Measurements from ENCODE around the gene TTC28.

DNA sequence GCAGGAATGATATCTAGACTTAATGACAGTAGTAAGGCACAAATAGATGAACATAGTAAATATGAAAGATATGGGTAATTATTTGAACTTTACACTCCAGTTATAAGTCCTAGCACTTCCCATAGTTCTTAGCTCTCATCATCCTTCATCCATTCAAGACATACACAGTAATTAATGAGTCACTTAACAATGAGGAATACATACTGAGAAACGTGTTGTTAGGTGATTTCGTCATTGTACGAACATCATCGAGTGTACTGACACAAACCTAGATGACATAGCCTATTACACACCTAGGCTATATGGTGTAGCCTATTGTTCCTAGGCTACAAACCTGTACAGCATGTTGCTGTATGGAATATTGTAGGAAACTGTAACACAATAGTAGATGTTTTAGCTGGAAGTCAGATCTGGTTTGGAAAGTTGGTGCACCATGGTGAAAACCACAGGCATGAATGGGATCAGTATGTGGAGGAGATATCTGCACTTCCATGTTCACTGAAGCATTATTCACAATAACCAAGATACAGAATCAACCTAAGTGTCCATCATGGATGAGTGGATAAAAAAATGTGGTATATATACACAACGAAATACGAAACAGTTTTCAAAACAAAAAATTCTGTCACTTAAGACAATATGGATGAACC is 530.7 kb downstream of the TTC28 start:
- TF ChIP-seq, protein P1, sequence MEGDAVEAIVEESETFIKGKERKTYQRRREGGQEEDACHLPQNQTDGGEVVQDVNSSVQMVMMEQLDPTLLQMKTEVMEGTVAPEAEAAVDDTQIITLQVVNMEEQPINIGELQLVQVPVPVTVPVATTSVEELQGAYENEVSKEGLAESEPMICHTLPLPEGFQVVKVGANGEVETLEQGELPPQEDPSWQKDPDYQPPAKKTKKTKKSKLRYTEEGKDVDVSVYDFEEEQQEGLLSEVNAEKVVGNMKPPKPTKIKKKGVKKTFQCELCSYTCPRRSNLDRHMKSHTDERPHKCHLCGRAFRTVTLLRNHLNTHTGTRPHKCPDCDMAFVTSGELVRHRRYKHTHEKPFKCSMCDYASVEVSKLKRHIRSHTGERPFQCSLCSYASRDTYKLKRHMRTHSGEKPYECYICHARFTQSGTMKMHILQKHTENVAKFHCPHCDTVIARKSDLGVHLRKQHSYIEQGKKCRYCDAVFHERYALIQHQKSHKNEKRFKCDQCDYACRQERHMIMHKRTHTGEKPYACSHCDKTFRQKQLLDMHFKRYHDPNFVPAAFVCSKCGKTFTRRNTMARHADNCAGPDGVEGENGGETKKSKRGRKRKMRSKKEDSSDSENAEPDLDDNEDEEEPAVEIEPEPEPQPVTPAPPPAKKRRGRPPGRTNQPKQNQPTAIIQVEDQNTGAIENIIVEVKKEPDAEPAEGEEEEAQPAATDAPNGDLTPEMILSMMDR (IDR thresholded peaks at IDR 0.05; ENCODE audit: poor library complexity, severe bottlenecking) = no peak
- no peak for TF ChIP-seq POLR2AphosphoS5 (IDR thresholded peaks at IDR 0.05)
- no peak for TF ChIP-seq EP300 (conservative IDR thresholded peaks at IDR 0.05; ENCODE audit: poor library complexity, severe bottlenecking)
- TF ChIP-seq EZH2 (IDR thresholded peaks at IDR 0.05; ENCODE audit: borderline replicate concordance, insufficient read depth, low read length, poor library complexity, severe bottlenecking) = no peak
- no peak for TF ChIP-seq TAF1 (IDR thresholded peaks at IDR 0.05; ENCODE audit: low read depth)
- TF ChIP-seq MXI1 (conservative IDR thresholded peaks at IDR 0.05; ENCODE audit: poor library complexity, severe bottlenecking) = no peak
- TF ChIP-seq, protein P2, sequence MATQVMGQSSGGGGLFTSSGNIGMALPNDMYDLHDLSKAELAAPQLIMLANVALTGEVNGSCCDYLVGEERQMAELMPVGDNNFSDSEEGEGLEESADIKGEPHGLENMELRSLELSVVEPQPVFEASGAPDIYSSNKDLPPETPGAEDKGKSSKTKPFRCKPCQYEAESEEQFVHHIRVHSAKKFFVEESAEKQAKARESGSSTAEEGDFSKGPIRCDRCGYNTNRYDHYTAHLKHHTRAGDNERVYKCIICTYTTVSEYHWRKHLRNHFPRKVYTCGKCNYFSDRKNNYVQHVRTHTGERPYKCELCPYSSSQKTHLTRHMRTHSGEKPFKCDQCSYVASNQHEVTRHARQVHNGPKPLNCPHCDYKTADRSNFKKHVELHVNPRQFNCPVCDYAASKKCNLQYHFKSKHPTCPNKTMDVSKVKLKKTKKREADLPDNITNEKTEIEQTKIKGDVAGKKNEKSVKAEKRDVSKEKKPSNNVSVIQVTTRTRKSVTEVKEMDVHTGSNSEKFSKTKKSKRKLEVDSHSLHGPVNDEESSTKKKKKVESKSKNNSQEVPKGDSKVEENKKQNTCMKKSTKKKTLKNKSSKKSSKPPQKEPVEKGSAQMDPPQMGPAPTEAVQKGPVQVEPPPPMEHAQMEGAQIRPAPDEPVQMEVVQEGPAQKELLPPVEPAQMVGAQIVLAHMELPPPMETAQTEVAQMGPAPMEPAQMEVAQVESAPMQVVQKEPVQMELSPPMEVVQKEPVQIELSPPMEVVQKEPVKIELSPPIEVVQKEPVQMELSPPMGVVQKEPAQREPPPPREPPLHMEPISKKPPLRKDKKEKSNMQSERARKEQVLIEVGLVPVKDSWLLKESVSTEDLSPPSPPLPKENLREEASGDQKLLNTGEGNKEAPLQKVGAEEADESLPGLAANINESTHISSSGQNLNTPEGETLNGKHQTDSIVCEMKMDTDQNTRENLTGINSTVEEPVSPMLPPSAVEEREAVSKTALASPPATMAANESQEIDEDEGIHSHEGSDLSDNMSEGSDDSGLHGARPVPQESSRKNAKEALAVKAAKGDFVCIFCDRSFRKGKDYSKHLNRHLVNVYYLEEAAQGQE (IDR thresholded peaks at IDR 0.05; ENCODE audit: borderline replicate concordance) = no peak
- TF ChIP-seq RAD21 (conservative IDR thresholded peaks at IDR 0.05) = no peak

Measured in neural cell (in vitro differentiated cells).